Activated CD4-positive, alpha-beta T cell treated with anti-CD3 and anti-CD28 coated beads, Interleukin-10, Interleukin-2, amounts not matched to agents 100 ng/mL and 50 ng/mL, durations not matched to agents 16 hours and 8 hours (primary cell): ENCODE results near the gene CARD16.
"Not testable (repeated sequence)": the region's sequence is repeated elsewhere in the genome, so short reads cannot be mapped to it uniquely, and the experiment has no call there.

Experiments
- DNase-seq: peaks from one replicate; pipeline ENCODE4 v3.0.0-alpha.2; 2020

Gene CARD16

GRCh38 chr11:105046898-105047579 lies 1.9 kb upstream of the CARD16 start:
- no peak for DNase-seq

DNA sequence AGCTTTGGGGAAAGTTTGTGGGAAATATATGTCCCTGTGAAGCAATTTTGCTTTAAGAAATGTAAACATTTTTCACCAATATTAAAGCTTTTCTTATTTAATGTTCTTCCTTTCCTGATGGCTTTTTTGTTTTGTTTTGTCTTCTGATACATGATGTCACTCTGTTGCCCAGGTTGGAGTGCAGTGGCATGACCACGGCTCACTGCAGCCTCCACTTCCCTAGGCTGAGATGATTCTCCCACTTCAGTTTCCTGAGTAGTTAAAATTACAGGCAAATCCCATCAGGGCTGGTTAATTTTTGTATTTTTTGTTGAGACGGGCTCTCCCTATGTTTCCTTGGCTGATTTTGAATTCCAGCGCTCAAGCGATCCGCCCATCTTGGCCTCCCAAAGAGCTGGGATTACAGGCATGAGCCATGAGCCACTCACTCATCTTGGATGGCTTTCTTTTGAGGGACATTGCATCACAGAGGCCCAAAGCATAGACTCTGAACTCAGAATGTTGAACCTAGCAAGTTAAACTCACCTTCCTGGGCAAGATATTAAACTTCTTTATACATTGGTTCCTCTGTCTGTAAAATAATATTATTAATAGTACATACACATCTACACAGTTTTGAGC lies 651 bp upstream of the CARD16 start:
- no peak for DNase-seq

DNA sequence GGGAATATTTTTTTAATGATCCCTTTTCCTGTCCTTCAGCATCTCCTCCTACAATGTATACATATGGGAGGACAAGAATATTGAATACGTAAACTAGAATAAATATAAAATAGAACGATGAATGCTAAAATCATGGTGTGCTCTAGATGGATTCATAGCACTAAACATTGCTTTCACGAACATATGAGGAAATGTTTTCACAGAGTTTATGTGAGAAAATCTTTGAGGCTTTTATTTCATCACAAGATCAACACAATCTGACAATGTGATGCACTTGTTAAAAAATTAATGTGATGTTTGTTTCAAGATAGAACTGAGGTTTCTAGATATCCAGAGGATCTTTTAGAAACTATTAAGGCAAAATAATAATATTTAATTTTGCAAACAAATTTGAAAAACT lies 3.0 kb downstream of the CARD16 start:
- no peak for DNase-seq

- no peak for DNase-seq
Observed at GRCh38 chr11:105040703-105041102, 4.4 kb downstream of the CARD16 start.

GRCh38 chr11:105034813-105035620 lies 10.1 kb downstream of the CARD16 start, which contains the start of gene CASP1:
CASP1 (minus strand) TSS chr11:105035144; CDS start chr11:105035113, 31 bp downstream.
- peak; percentile 71 for DNase-seq

DNA sequence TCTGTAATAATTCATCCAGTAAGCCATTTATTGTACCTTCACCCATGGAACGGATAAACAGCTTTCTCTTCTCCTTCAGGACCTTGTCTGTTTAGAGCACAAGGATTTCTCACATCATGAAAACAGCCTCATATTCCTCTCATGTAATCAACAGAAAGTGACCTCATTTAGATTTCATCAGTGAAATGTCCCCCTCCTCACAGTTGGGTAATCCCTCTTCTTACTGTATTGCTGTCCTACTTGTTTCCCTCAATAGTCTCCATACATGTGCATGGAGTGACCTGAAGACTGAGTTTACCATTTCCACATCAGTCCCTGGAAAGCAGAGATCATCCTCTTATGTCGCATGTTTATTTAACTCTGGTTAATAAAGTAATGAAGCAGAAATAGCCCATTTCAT lies 10.7 kb downstream of the CARD16 start:
- not testable (repeated sequence) for DNase-seq

DNA sequence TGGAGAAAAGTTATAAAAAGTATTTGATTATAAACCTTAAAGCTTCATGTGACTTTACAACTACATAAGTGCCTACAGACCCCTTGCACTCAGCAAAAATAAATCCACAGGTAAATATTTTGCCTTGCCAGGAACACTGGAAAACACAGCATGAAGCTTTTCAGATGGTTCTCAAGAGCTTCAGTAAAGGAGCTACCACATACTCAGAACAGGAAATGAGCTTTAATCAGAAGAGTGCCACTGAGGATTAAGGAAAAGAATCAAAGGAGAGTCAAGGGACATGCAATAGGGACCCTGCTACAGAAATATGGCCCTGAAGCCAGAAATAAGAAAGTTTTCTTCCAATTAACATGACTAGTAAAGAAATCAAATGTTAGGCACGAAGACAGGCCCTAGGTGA lies 11.4 kb downstream of the CARD16 start:
- DNase-seq, result no peak

DNA sequence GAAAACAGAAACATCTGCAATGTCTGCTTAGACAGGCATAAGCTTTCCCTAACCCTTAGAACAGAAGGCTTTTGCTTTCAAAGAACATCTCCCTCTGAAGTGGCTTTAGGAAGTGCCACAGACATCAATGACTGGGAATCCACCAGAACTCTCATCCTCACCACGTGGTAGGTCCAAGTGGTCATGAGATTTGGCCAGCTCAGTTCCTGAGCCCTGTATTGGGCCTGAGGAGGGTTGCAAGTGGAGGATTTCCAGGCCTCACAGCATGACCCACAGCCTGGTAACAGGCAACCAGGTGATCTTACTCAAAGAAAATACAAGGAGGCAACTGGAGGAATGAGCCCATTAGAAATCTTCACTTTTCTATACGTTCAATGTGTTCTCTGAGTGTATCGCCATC lies 11.8 kb downstream of the CARD16 start:
- DNase-seq, result no peak

GRCh38 chr11:105032495-105032894 lies 12.6 kb downstream of the CARD16 start:
- no peak for DNase-seq

DNA sequence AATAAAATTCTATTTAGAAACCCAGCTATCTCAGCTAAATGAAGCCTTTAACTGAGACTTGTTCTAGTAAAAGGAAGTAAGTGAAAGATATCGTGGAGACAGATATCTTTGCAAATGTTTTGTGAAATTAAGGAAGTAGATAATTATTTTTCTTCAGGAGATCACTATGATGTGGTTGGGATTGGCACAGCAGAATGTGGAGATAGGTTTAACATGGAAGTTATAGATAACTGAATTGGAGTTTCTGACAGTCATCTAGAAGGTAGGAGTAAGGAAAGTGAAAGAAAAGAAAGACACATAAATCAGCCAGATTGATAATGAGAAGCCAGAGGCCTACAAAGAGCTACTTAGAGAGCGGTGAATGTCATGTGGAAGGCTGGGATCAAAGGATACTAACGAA lies 17.5 kb downstream of the CARD16 start:
- no peak for DNase-seq

- no peak for DNase-seq
Observed at GRCh38 chr11:105024394-105024793, 20.7 kb downstream of the CARD16 start.

- no peak for DNase-seq
Observed at GRCh38 chr11:105023003-105023402, 22.1 kb downstream of the CARD16 start, which contains the start of gene CASP5. CASP5 (minus strand) TSS chr11:105023168; CDS start chr11:105023136, 32 bp downstream.

DNA sequence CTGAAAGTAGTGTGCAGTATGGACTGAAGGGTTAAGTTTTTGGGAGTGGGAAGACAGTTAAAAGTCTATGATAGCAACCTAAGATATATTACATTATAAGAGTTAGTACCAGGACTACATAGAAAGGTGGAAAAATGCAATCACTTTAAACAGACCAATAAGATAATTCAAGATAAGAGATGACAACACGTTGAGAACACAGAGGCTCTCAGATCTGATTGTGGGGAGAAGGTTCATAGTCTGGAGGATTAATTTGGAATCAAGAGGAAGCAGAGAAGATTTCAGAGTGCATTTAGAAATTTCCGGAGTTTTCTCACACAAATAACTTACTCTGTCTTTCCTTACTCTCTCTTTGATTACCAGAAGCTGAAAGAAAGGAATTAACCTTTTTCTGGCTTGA lies 22.6 kb downstream of the CARD16 start:
- DNase-seq, result no peak

GRCh38 chr11:105007463-105007862 lies 37.7 kb downstream of the CARD16 start:
- DNase-seq, result no peak

- DNase-seq, result no peak
Observed at GRCh38 chr11:105005451-105005845, 39.7 kb downstream of the CARD16 start.

DNA sequence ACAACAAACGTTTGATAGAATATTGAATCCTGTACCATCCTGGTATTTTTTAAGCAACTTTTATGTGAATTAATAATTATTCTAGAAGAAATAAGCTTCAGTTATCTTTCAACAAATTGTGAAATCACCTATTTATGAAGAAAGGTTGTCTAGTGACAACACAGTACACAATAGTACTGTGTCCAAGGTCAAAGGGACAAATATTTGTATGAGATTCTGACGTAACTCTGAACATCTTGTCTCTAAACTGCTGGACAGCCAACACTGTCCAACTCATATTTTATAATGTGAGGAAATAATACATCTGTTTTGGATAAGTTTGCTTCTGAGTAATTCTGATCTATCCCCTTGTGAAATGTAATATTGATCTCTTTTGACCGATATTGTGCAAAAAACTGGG lies 41.1 kb downstream of the CARD16 start:
- DNase-seq, result no peak

DNA sequence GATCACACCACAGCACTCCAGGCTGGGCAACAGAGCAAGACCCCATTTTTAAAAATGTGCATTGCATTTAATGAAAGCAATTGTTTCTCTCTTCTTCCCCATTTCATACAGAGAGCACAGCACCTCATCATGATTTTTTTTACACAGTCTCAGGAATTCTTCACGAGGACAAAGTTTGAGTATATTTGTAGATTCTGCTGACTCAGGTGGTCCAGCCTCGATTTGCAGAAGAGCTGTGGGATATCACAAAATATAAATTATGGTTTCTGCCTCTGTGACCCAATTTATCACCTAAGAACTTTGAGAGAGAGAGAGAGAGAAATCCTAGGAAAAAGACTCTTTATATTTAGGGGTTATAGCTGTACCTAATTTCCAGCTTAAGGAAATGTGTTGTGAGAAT lies 42.0 kb downstream of the CARD16 start:
- DNase-seq, result no peak

GRCh38 chr11:105000797-105001196 lies 44.3 kb downstream of the CARD16 start:
- DNase-seq, result peak; percentile 34

DNA sequence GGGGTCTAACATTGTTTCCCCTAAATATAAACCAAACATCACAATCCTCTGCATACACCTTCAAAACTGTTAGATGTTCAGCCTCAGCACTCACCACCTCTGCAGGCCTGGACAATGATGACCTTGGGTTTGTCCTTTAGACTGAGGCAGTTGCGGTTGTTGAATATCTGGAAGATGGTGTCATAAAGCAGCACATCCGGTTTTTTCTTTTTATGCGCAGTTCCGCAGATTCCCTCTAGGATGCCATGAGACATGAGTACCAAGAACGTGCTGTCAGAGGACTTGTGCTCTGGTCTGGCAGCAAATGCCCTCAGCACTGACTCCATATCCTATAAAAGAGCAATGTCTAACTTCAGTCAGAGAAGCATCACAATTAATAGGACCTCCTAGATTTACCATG lies 45.0 kb downstream of the CARD16 start:
- no peak for DNase-seq

GRCh38 chr11:104999721-105000120 lies 45.4 kb downstream of the CARD16 start:
- no peak for DNase-seq

DNA sequence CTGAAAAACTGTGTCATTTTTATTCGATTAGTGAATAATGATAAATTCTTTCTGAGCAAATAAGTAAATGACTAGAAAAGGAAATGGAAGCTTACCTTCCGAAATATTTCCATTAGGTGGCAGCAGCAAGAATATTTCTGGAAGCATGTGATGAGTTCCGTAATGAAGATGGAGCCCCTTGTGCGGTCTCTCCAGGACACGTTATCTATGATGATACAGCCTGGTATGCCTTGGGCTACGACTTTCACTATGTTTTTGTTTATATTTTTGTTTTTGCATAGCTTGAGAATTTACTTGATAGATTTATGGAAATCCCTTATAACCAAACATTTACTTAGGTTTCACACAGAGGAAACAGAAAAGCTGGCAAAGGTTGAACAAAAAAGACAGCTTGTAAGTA lies 47.8 kb downstream of the CARD16 start:
- no peak for DNase-seq

GRCh38 chr11:104995001-104995408 lies 50.1 kb downstream of the CARD16 start:
- DNase-seq, result no peak

DNA sequence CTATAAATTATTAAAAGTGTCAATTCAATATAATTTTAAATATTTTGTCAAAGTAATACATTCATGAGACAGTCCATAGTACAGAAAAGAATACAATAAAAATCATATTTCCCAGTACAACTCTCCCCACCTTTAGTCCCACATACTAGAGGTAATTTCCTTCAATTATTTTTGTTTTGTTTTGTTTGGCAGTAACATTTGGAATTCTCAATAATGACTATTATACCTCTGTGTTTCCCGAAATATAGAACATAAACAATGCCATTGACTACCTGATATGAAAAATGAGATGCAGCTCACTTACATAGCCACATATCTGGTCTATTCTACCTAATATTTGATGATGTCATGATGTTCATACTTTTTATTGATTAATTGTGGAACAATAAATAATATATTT lies 52.4 kb downstream of the CARD16 start:
- DNase-seq, result no peak

GRCh38 chr11:104991994-104992393 lies 53.1 kb downstream of the CARD16 start:
- DNase-seq, result no peak
